Testis (tissue), 2 donors: ENCODE data around the gene PER2.
A peak's percentile ranks its signal among the peaks of the same experiment; 100 is the strongest.

Source experiments
- CTCF ChIP-seq, 3 experiments: fragments of 450-650 bp in 2 of 3; fragments of 200-600 bp in 1 of 3; sonication (generic) in 1 of 3; IDR thresholded peaks; one replicate each; pipeline ENCODE4 v1.5.1; 2016 to 2019; ENCODE audit warnings: antibody characterized with exemption in 3 of 3, mild to moderate bottlenecking in 2 of 3, moderate library complexity in 1 of 3
- POLR2A ChIP-seq: fragments of 450-650 bp; IDR thresholded peaks from one replicate; pipeline ENCODE4 v1.6.1; 2017; ENCODE audit warnings: antibody characterized with exemption, mild to moderate bottlenecking, moderate library complexity

DNA sequence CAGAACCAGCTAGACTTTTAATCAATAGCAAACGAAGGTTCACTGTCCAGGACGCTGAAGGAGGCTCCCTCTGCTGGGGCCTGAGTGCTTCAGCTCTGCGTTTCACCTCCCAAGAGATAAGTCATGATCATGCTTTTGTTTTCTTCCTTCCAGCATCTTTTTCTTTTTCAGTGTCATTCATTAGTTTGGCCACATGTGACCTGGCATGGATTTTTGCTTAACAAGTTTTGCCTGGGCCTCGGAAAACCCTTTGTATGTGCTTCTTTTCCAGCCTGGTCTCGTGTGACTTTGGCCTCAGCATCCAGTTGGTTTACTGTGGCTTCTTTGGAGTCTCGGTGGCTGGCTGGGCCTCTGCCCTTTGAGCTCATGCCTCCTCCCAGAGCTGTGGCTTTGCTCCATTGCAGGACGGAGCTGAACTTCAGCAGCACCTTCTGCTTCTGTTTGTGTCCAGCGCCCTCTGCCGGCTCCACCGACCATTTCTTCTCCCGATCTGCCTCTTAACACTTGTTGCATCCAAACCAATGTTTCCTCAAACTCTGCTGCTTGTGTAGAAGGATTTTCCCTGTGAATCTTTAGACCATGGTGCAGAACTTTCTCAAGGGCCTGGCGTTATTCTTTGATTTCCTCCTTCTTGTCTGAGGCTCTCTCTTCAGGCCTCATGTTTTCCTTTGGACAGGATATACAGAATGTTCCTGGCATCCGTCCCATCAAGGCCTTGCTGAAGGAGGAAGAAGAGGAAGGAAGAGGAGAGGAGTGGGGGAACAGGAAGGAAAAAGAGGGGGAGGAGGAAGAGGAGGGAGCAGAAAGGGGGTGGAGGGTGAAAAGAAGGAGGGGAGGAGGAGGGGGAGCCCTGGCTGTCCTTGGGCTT lies 25.0 kb downstream of the PER2 start:
- TF ChIP-seq POLR2A (no peak), CTCF (IDR thresholded peaks at IDR 0.05) (peak; percentile 73 to 79 (median 77))
